ENCODE measurements around the gene RPH3AL.

Gene RPH3AL

GRCh38 chr17:237406-237955, 115.1 kb downstream of the RPH3AL start:
- H4K91ac ChIP-seq (ENCODE audit: low read depth, low read length, poor library complexity), result no peak overlapping the region
- H2BK15ac ChIP-seq (ENCODE audit: low read length), result no peak overlapping the region
- no peak overlapping the region for H3K4me2 ChIP-seq (ENCODE audit: insufficient read depth, low read length, poor library complexity, severe bottlenecking)
- peak overlapping the region; percentile 9 for H3K27ac ChIP-seq (replicated peaks; ENCODE audit: low read length)
- peak overlapping the region; percentile 30 for H2AK5ac ChIP-seq (ENCODE audit: low read depth, low read length)
- H3K18ac ChIP-seq (ENCODE audit: low read length), result peak overlapping the region; percentile 12
- H3K9me3 ChIP-seq (replicated peaks in 1 of 2; ENCODE audit: control insufficient read depth in 2 of 2, insufficient read depth in 1 of 2, low read depth in 1 of 2, low read length in 2 of 2), result no peaks in the 10 kb centered on the region
- H2BK120ac ChIP-seq (ENCODE audit: low read depth, low read length), result no peak overlapping the region
- H3K23ac ChIP-seq (ENCODE audit: low read depth, low read length, poor library complexity), result no peak overlapping the region
- no peak overlapping the region for H3K4ac ChIP-seq (ENCODE audit: low read length)
- H3K14ac ChIP-seq (ENCODE audit: low read length), result no peak overlapping the region
- peak overlapping the region; percentile 42 for H2BK5ac ChIP-seq (ENCODE audit: low read length)
- no peak overlapping the region for H3K9ac ChIP-seq (ENCODE audit: low read depth, low read length, poor library complexity)
- no peak overlapping the region for H3K4me3 ChIP-seq (ENCODE audit: low read length in 2 of 2)
- H3K36me3 ChIP-seq (replicated peaks in 1 of 2; ENCODE audit: control insufficient read depth in 2 of 2, insufficient read depth in 2 of 2, low read length in 2 of 2), result no peaks in the 10 kb centered on the region
- H3K79me1 ChIP-seq (ENCODE audit: low read depth, low read length), result no peaks in the 10 kb centered on the region
- WGBS, 2 donors (ENCODE audit: extremely low coverage in 2 of 2, insufficient read length in 2 of 2, insufficient replicate concordance in 1 of 2), result no CpG with 5 or more reads among the region's 8 CpGs
- H2AFZ ChIP-seq (ENCODE audit: low read length), result no peak overlapping the region
- no peak overlapping the region for H2BK12ac ChIP-seq (ENCODE audit: low read length)
- H3K27me3 ChIP-seq (ENCODE audit: control insufficient read depth in 3 of 3, insufficient read depth in 3 of 3, low read depth in 1 of 3, low read length in 3 of 3), result no peaks in the 10 kb centered on the region
- H3K4me1 ChIP-seq (ENCODE audit: control insufficient read depth in 2 of 2, insufficient read depth in 1 of 2, low read depth in 1 of 2, low read length in 2 of 2), result peaks cover 8 to 12% of the 10 kb centered on the region in 2 donors
- DNase-seq (ENCODE audit: low spot score), result no peak
- no peak overlapping the region for H4K8ac ChIP-seq (ENCODE audit: low read depth, low read length)

DNA sequence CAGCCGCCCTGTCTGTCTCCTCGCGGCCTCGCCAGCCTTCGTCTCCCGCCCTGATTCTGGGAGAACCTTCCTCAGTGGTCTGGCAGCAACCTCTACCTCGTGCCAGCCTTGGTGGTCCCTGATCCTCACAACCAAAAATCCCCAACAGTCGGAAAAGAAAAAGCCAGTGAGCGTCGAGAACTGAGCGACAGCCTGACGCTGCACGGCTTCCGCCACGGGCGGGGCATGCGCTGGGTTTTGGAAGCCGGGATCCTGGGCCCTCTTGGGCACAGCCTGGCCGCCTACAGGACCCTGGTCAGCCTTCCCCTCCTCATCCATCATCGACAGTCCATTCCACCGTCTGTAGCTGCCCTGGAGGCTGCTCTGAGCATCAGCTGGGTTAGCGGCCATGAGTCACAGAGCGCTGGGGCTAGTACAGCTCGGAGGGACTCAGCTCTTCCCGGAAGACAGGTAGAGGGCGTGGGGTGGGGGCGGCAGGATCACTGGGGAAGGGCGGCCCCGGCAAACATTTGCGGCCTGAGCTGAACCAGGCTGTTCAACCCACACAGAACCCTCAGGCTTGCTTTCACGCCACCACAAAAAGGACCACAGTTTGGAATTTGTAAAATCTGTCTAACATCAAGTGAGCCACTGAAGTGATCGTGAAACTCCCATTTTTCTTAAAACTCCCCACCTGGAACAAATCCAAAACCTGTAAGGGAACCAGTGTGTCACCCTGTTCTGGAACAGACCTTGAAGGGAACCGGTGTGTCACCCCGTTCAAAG, 115.8 kb downstream of the RPH3AL start:
- peak overlapping the region; percentile 42 for H2BK5ac ChIP-seq (ENCODE audit: low read length)
- H2AK5ac ChIP-seq (ENCODE audit: low read depth, low read length), result peak overlapping the region; percentile 30
- no peak overlapping the region for H3K4me3 ChIP-seq (ENCODE audit: low read length in 2 of 2)
- no peaks in the 10 kb centered on the region for H3K36me3 ChIP-seq (replicated peaks in 1 of 2; ENCODE audit: control insufficient read depth in 2 of 2, insufficient read depth in 2 of 2, low read length in 2 of 2)
- no peak overlapping the region for H4K91ac ChIP-seq (ENCODE audit: low read depth, low read length, poor library complexity)
- no peaks in the 10 kb centered on the region for H3K79me1 ChIP-seq (ENCODE audit: low read depth, low read length)
- DNase-seq (ENCODE audit: low spot score), result no peak
- no peak overlapping the region for H3K27ac ChIP-seq (replicated peaks; ENCODE audit: low read length)
- no peak overlapping the region for H3K23ac ChIP-seq (ENCODE audit: low read depth, low read length, poor library complexity)
- no peak overlapping the region for H4K8ac ChIP-seq (ENCODE audit: low read depth, low read length)
- H2BK12ac ChIP-seq (ENCODE audit: low read length), result no peak overlapping the region
- H3K9me3 ChIP-seq (replicated peaks in 1 of 2; ENCODE audit: control insufficient read depth in 2 of 2, insufficient read depth in 1 of 2, low read depth in 1 of 2, low read length in 2 of 2), result no peaks in the 10 kb centered on the region
- peak overlapping the region; percentile 22 for H3K9ac ChIP-seq (ENCODE audit: low read depth, low read length, poor library complexity)
- no peak overlapping the region for H2BK15ac ChIP-seq (ENCODE audit: low read length)
- H3K4ac ChIP-seq (ENCODE audit: low read length), result no peak overlapping the region
- no peak overlapping the region for H3K14ac ChIP-seq (ENCODE audit: low read length)
- WGBS, 2 donors (ENCODE audit: extremely low coverage in 2 of 2, insufficient read length in 2 of 2, insufficient replicate concordance in 1 of 2), result no CpG with 5 or more reads among the region's 34 CpGs
- peaks cover 8 to 12% of the 10 kb centered on the region in 2 donors for H3K4me1 ChIP-seq (ENCODE audit: control insufficient read depth in 2 of 2, insufficient read depth in 1 of 2, low read depth in 1 of 2, low read length in 2 of 2)
- no peak overlapping the region for H2AFZ ChIP-seq (ENCODE audit: low read length)
- no peak overlapping the region for H3K4me2 ChIP-seq (ENCODE audit: insufficient read depth, low read length, poor library complexity, severe bottlenecking)
- H3K27me3 ChIP-seq (ENCODE audit: control insufficient read depth in 3 of 3, insufficient read depth in 3 of 3, low read depth in 1 of 3, low read length in 3 of 3), result no peaks in the 10 kb centered on the region
- peak overlapping the region; percentile 72 for H3K18ac ChIP-seq (ENCODE audit: low read length)
- H2BK120ac ChIP-seq (ENCODE audit: low read depth, low read length), result no peak overlapping the region

DNA sequence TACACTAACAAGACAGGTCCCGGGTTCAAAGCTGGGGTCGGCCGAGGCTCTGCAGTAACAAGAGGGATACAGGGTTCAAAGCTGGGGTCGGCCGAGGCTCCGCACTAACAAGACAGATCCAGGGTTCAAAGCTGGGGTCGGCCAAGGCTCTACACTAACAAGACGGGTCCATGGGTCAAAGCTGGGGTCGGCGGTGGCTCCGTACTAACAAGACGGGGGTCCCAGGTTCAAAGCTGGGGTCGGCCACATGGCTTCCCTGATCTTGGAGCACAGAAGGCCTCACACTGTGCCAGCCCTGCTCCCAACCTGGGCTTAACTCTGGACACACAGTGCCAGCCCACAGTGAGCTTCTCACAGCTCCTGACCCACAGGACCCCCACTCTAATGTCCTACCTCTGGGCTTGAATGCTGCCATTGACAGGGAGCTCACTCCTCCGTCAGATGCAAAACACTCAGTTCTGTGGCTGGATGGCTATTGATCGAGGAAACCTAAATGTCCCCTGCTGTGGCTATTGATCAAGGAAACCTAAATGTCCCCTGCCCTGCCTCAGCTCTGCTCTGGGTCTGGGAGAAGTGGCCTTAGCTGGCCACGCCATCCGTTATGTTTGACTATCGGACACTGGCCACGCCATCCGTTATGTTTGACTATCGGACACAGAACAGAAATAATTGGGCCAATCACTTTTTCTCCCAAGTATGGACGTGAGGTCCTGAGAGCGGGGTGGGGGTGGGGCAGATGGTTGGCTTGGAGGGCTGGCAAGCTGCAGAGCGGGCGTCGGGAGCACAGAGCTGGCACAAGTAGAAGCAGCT, 116.6 kb downstream of the RPH3AL start:
- Histone ChIP-seq H3K4ac (ENCODE audit: low read length) (no peak overlapping the region), H3K9me3 (replicated peaks in 1 of 2; ENCODE audit: control insufficient read depth in 2 of 2, insufficient read depth in 1 of 2, low read depth in 1 of 2, low read length in 2 of 2) (no peaks in the 10 kb centered on the region), H4K91ac (ENCODE audit: low read depth, low read length, poor library complexity) (no peak overlapping the region), H3K36me3 (replicated peaks in 1 of 2; ENCODE audit: control insufficient read depth in 2 of 2, insufficient read depth in 2 of 2, low read length in 2 of 2) (no peaks in the 10 kb centered on the region), H4K8ac (ENCODE audit: low read depth, low read length) (no peak overlapping the region), H2BK15ac (ENCODE audit: low read length) (no peak overlapping the region), H3K4me1 (ENCODE audit: control insufficient read depth in 2 of 2, insufficient read depth in 1 of 2, low read depth in 1 of 2, low read length in 2 of 2) (peaks cover 8 to 12% of the 10 kb centered on the region in 2 donors), H2BK120ac (ENCODE audit: low read depth, low read length) (no peak overlapping the region), H3K27me3 (ENCODE audit: control insufficient read depth in 3 of 3, insufficient read depth in 3 of 3, low read depth in 1 of 3, low read length in 3 of 3) (no peaks in the 10 kb centered on the region), H3K14ac (ENCODE audit: low read length) (no peak overlapping the region), H3K18ac (ENCODE audit: low read length) (peak overlapping the region; percentile 42), H2AFZ (ENCODE audit: low read length) (no peak overlapping the region), H3K9ac (ENCODE audit: low read depth, low read length, poor library complexity) (no peak overlapping the region), H2AK5ac (ENCODE audit: low read depth, low read length) (peak overlapping the region; percentile 12), H3K79me1 (ENCODE audit: low read depth, low read length) (no peaks in the 10 kb centered on the region), H3K27ac (replicated peaks; ENCODE audit: low read length) (no peak overlapping the region), H3K23ac (ENCODE audit: low read depth, low read length, poor library complexity) (no peak overlapping the region), H2BK12ac (ENCODE audit: low read length) (no peak overlapping the region), H3K4me2 (ENCODE audit: insufficient read depth, low read length, poor library complexity, severe bottlenecking) (no peak overlapping the region), H2BK5ac (ENCODE audit: low read length) (no peak overlapping the region), H3K4me3 (ENCODE audit: low read length in 2 of 2) (no peak overlapping the region)
- DNase-seq (ENCODE audit: low spot score), result no peak
- WGBS, 2 donors (ENCODE audit: extremely low coverage in 2 of 2, insufficient read length in 2 of 2, insufficient replicate concordance in 1 of 2), result no CpG with 5 or more reads among the region's 26 CpGs
